ENCODE results near the gene PPP1R3C.

PPP1R3C gene

DNA sequence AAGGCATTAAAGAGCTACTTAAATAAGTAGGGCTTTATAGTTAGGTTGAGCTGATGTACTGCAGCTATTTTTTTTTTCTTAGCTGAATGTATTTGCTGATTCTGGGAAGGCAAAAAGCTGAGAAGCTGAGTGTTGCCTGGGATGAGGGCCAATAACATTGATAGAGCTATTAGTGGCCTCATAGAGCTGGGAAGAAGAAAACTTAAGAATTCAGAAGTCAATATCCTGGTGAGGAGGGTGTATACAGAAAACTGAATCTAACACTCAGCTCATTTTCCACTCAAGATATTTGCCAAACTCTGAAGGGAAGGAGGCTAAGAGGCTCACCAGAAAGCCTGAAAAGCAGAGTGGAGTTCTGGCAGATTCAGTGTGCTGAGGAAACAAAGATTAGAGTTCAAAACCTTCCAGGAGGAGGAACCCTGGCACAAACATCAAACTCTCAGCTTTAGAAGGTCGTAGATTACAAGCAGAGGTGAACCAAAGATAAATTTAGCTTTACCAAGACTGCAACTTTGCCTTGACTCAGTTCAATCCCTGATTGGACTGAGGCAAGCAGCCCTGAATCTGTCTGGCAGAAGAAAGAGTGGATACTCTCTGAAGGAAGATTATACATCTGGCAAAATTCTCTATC lies 11.3 kb downstream of the PPP1R3C start:
- Mint-ChIP-seq H3K4me3 (no peak overlapping the region), H3K27me3 (peaks cover 4% of the 10 kb centered on the region), H3K9me3 (peaks cover 5% of the 10 kb centered on the region), H3K27ac (no peak overlapping the region), H3K4me1 (ENCODE audit: low read depth) (no peaks in the 10 kb centered on the region), H3K36me3 (ENCODE audit: low read depth) (no peaks in the 10 kb centered on the region)
- intact Hi-C loops (cut with micrococcal nuclease) = no loop called here

DNA sequence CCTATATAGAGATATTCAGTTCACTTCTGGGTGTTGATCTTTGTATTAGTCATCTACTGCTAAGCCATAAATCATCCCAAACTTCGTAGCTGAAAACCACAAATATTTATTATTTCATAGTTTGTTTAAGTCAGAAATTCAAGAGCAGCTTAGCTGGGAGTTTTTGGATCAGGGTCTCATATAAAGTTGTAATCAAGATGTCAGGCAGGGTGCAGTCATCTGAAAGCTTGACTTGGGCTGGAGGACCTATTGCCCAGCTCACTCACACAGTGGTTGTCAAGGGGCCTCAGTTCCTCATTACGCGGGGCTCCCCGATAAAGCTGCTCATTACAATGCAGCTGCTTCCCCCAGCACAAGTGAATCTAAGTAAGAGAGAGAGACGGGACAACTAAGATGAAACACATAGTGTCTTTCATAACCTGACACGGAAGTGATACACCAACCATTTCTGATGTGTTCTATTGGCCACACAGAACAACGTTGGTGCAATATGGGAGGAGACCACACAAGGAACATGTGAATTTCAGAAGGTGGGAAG lies 15.7 kb downstream of the PPP1R3C start:
- Mint-ChIP-seq H3K4me3 (no peak overlapping the region), H3K4me1 (ENCODE audit: low read depth) (no peaks in the 10 kb centered on the region), H3K27ac (no peak overlapping the region), H3K36me3 (ENCODE audit: low read depth) (no peaks in the 10 kb centered on the region), H3K9me3 (no peaks in the 10 kb centered on the region), H3K27me3 (peaks cover 2% of the 10 kb centered on the region)
- intact Hi-C loops (cut with micrococcal nuclease) = no loop called here

DNA sequence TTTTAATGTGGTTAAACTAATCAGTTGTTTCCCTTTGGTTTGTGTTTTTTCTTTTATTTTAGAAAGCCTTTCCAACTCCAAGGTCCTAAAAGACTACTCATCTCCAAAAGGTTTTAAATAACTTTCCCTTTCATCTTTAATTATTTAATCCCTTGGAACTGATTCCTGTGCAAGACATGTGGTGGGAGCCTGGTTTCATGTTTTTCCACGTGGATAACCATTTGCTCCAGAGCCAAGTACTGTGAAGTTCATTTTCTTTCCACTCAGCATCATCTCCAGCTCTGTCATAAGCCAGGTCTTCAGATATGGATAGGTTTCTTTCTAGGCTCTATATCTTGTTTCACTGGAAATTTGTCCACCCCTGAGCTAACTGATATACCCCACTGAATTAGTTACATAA lies 16.7 kb downstream of the PPP1R3C start:
- H3K27me3 Mint-ChIP-seq = peaks cover 3% of the 10 kb centered on the region
- H3K4me1 Mint-ChIP-seq (ENCODE audit: low read depth) = no peaks in the 10 kb centered on the region
- no peak overlapping the region for H3K4me3 Mint-ChIP-seq
- no peaks in the 10 kb centered on the region for H3K36me3 Mint-ChIP-seq (ENCODE audit: low read depth)
- intact Hi-C loops (cut with micrococcal nuclease) = no loop called here
- no peak overlapping the region for H3K27ac Mint-ChIP-seq
- H3K9me3 Mint-ChIP-seq = no peaks in the 10 kb centered on the region

DNA sequence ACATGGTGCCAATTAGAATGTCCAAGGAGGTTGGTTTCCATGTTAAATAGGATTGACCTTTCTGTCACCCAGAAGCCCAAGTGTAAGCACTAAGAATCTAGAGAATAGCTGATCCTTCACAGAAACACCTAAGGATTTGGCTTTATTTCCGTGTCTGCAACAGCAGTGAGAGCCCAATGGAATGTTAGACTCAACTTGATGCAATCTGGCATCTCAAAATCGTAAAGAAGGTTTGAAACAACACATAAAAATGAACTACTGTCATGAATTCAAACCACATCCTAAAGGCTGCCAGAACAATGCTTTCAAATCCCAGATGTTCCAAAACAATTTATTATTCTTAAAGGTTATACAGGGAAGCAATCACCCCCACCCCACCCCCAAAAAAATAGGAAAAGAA lies 18.6 kb downstream of the PPP1R3C start:
- no peaks in the 10 kb centered on the region for H3K36me3 Mint-ChIP-seq (ENCODE audit: low read depth)
- no peaks in the 10 kb centered on the region for H3K9me3 Mint-ChIP-seq
- H3K27me3 Mint-ChIP-seq = peaks cover 3% of the 10 kb centered on the region
- H3K4me1 Mint-ChIP-seq (ENCODE audit: low read depth) = no peaks in the 10 kb centered on the region
- no peak overlapping the region for H3K27ac Mint-ChIP-seq
- no peak overlapping the region for H3K4me3 Mint-ChIP-seq
- intact Hi-C loops (cut with micrococcal nuclease) = no loop called here

DNA sequence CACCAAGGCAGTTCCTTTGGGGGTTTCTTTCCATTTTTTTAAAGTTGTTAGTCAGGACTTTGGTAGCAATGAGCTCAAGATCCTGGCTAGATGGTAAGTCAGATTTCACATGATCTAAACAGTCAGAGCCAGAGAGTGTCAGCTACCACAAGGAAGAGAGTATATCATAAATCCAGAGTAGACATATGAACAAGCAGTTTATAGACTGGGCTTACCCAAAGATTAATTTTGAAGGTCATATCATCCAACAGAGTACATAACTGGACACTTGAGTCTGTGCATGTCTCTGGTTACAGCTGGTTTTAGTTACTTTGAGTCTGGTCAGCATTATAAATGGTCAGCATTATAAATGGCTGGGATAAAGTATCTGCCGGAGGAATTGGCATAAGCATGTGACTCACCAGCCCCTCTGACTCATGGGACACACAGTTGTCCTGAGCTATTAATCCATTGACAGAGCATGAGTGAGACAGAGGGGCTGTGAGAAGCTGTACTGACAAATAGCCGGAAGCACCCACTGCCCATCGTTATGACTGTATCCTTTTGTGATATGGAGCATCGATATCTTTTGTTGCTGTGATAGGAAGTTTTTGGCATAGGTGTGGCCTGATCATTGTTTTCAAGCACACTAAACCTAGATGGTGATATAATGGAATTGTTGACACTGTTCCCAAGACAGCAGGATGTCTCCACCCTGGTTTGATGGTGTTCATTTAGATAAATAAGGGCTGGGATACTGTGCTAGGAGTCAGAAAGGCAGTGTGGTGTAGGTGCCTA lies 19.3 kb downstream of the PPP1R3C start:
- Mint-ChIP-seq H3K4me3 (no peak overlapping the region), H3K4me1 (ENCODE audit: low read depth) (no peaks in the 10 kb centered on the region), H3K27me3 (peaks cover 3% of the 10 kb centered on the region), H3K27ac (no peak overlapping the region), H3K9me3 (no peaks in the 10 kb centered on the region), H3K36me3 (ENCODE audit: low read depth) (no peaks in the 10 kb centered on the region)
- intact Hi-C loops (cut with micrococcal nuclease) = no loop called here

DNA sequence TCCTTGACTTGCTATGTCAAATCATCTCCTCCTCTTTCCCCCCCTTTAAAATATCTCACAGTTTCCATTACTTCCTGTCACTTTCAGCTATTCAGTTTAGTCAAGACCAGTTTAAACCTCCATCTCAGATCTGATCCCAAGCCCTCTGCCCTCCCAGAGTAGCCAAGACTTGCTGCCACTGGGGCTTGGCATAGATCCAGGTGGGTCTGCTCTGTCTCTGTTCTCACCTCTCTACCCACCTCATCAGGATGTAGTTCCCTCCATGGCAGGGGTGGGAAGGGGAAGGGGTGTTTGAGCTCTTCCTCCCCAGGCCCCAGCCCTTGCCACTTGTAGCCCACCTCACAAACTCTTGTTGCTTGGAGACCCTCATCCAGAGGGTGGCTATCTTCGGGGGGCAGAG lies 22.0 kb downstream of the PPP1R3C start:
- Mint-ChIP-seq H3K36me3 (ENCODE audit: low read depth) (no peaks in the 10 kb centered on the region), H3K4me1 (ENCODE audit: low read depth) (no peaks in the 10 kb centered on the region), H3K27me3 (peaks cover 1% of the 10 kb centered on the region), H3K9me3 (peaks cover 7% of the 10 kb centered on the region), H3K27ac (no peak overlapping the region), H3K4me3 (no peak overlapping the region)
- intact Hi-C loops (cut with micrococcal nuclease) = no loop called here

DNA sequence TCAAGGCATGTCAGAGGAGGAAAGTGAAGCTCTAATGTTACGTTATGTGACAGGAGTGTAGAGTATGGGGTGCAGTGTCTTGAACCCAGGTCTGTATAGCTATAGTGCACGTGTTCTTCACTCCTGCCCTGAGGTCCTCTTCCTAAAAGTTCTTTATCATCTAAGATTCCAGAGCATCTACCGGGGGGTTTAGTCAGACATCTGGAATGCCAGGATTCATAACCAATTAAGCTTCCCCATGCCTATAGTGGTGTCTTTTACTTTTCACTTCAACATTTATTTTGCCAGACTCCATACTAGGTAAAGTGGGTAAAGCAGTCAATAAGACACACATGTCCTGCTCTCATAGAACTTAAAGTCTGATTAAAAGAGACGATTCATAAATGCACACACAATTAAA lies 22.4 kb downstream of the PPP1R3C start:
- H3K9me3 Mint-ChIP-seq = peaks cover 11% of the 10 kb centered on the region
- peaks cover 1% of the 10 kb centered on the region for H3K27me3 Mint-ChIP-seq
- H3K4me1 Mint-ChIP-seq (ENCODE audit: low read depth) = no peaks in the 10 kb centered on the region
- no peak overlapping the region for H3K4me3 Mint-ChIP-seq
- intact Hi-C loops (cut with micrococcal nuclease) = no loop called here
- H3K36me3 Mint-ChIP-seq (ENCODE audit: low read depth) = no peaks in the 10 kb centered on the region
- no peak overlapping the region for H3K27ac Mint-ChIP-seq

DNA sequence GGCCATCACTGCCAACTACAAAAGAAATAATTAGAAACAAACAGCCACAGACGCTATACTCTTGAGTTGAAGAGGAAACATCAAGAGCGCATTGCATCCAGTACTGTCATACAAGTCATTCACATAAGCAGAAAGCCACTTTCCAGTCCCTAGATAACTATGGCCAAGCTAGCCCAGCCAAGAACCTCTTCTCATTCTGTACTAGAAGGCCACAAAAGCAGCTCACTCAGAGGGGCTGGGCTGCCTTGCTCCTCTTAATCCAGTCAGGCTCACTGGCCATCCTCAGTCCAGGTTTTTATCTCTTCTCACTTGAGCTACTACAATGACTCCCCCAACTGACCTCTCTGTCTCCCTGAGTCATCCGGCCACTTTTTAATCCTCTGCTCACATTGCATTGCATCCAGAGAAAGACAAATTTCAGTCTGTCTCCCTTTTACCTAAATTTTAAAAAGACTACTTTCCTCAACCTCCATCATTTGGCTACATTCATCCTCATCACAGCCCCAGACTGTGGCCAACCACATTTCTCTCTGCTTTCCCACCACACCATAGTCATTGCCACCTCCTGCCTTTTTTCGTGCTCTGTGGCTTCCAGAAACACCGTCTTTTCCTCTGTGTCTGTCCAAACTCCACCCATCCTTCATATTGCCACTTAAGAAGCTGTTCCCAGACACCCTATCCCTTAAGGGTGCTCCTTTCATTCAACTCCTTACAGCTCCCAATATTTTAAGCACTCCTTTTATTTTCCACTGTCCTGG lies 25.0 kb downstream of the PPP1R3C start:
- peaks cover 11% of the 10 kb centered on the region for H3K9me3 Mint-ChIP-seq
- peaks cover 1% of the 10 kb centered on the region for H3K27me3 Mint-ChIP-seq
- no peaks in the 10 kb centered on the region for H3K36me3 Mint-ChIP-seq (ENCODE audit: low read depth)
- H3K27ac Mint-ChIP-seq = no peak overlapping the region
- no peaks in the 10 kb centered on the region for H3K4me1 Mint-ChIP-seq (ENCODE audit: low read depth)
- intact Hi-C loops (cut with micrococcal nuclease) = no loop called here
- H3K4me3 Mint-ChIP-seq = no peak overlapping the region

DNA sequence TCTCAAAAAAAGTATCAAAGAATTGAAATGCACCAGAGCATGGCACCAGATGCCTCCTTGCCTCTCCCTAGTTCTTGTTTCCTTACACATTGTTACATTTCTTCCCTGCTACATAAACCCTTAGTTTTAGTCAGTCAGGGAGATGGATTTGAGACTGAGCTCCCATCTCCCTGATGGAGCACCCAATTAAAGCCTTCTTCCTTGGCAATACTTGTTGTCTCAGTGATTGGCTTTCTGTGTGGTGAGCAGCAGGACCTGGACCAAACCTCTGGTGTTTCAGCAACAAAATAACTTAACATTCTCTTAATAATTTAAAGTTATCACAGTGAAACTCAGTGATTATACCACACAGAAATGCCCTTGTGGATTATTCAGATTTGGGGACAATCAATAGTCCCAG lies 26.9 kb downstream of the PPP1R3C start:
- no peaks in the 10 kb centered on the region for H3K27me3 Mint-ChIP-seq
- intact Hi-C loops (cut with micrococcal nuclease) = no loop called here
- no peaks in the 10 kb centered on the region for H3K36me3 Mint-ChIP-seq (ENCODE audit: low read depth)
- no peak overlapping the region for H3K4me3 Mint-ChIP-seq
- peaks cover 11% of the 10 kb centered on the region for H3K9me3 Mint-ChIP-seq
- no peak overlapping the region for H3K27ac Mint-ChIP-seq
- H3K4me1 Mint-ChIP-seq (ENCODE audit: low read depth) = no peaks in the 10 kb centered on the region

DNA sequence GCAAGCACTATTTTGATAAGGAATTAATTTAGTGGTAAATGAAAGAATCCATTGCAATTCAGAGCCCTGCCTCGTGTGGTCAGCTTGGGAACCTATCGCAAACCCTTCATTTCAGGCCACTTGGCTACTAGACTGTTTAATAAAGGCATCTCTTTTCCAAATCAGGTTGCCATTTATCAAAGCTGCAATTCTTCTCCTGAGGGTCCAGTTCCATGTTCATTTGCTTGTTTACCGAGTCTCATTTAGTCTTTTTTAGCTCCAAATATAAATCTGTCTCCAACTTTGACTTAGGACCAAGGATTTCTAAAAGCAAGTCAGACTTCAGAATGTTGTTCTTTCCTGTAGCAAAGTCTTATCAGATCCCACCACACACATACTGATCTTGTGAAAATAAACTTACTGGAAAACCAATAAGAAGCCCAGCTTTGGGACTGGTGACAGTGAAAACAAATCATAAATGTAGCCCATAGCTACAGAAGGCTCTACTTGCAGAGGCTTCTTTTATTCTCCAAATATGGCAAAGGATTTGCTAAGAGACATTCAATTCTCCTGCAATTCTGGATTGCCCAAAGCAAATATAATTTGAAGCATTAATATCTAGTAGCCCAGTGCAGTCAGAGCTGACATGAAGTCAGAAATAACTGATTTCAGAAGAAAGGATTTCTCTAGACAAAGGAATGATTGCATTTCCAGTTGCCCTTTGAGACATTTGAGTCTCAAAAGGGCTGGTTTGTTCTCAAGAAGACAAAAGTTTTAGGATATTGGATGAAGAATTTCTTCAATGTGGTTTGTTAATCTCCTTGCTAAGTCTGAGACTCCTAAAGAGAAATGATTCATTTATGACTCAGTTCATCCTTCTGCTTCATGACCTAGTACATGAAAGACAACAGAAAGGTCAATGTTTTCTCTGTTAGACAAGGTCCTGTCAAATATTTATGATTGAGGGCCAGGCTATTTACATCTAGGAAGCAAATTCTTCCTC lies 28.0 kb downstream of the PPP1R3C start:
- Mint-ChIP-seq H3K4me1 (ENCODE audit: low read depth) (no peaks in the 10 kb centered on the region), H3K4me3 (no peak overlapping the region), H3K27me3 (no peaks in the 10 kb centered on the region), H3K36me3 (ENCODE audit: low read depth) (no peaks in the 10 kb centered on the region), H3K9me3 (peaks cover 11% of the 10 kb centered on the region), H3K27ac (no peak overlapping the region)
- intact Hi-C loops (cut with micrococcal nuclease) = no loop called here

DNA sequence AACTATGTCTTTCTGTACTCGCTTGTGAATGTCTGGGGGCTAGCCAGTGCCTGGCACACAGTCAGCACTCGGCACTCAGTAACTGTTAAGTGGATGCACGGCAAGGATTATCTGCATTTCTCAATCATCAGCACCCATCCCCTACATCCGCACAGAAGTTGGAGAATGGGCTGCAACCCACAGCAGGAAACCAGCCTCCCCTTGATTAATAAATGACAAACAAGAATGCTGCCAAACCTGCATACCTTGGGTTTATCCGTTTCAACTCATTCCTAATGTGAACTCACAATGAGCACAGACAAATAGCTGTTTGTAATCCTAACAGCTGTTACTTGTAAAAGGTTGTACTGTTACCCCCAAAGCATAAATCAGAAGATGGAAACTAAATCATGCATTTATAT lies 28.9 kb downstream of the PPP1R3C start:
- Mint-ChIP-seq H3K9me3 (peaks cover 11% of the 10 kb centered on the region), H3K4me1 (ENCODE audit: low read depth) (no peaks in the 10 kb centered on the region), H3K4me3 (no peak overlapping the region), H3K36me3 (ENCODE audit: low read depth) (no peaks in the 10 kb centered on the region), H3K27me3 (no peaks in the 10 kb centered on the region), H3K27ac (no peak overlapping the region)
- intact Hi-C loops (cut with micrococcal nuclease) = no loop called here

DNA sequence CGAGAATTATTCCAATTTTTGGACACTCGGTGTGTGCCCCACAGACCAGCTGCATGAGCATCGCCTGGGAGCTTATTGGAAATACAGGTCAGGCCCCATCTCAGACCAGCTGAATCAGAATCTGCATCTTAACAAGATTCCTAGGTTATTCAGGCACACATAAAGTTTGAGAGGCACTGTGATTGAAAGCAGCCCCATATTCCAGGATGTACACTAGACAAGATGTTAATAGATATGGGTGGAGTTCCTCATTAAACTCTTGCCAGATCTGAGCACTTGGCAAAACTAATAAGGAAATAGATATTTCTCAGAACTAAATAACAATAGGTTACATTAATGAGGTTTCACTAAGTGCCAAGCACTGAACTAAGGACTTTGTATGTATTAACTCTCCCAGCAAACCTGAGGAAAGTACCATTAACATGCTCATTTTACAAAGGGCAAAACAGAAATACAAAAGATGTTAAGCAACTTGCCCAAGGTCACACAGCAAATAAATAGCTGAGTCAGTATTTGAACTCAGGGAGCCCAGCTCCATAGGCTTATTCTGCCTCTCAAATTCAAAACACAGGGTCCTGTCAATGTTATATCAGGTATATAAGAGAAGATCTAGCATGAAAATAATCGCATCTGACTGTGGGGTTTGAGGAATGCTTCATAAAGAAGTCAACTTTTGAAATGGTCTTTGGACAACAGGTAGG lies 29.9 kb downstream of the PPP1R3C start:
- intact Hi-C loops (cut with micrococcal nuclease) = no loop called here
- H3K27ac Mint-ChIP-seq = no peak overlapping the region
- no peak overlapping the region for H3K4me3 Mint-ChIP-seq
- peaks cover 11% of the 10 kb centered on the region for H3K9me3 Mint-ChIP-seq
- no peaks in the 10 kb centered on the region for H3K27me3 Mint-ChIP-seq
- H3K4me1 Mint-ChIP-seq (ENCODE audit: low read depth) = no peaks in the 10 kb centered on the region
- H3K36me3 Mint-ChIP-seq (ENCODE audit: low read depth) = no peaks in the 10 kb centered on the region

DNA sequence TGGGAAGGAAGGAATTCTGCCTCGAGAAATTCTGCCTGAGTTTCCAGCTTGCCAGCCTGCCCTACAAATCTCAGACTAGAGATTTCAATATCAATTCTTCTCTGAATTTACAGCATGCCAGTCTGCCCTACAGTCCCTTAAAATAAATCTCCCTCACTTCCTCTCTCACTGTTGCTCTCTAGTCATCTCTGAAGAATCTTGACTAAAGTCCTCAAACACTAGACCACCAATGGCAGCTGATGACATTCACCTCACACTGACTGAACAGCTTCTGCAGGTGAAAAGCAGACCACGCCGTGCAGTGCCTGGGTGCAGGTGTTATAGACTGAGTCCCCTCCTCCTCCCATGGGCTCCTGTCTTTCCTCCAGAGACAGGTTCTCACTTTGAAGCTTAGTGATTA lies 30.4 kb downstream of the PPP1R3C start:
- no peak overlapping the region for H3K4me3 Mint-ChIP-seq
- no peaks in the 10 kb centered on the region for H3K27me3 Mint-ChIP-seq
- intact Hi-C loops (cut with micrococcal nuclease) = no loop called here
- no peaks in the 10 kb centered on the region for H3K4me1 Mint-ChIP-seq (ENCODE audit: low read depth)
- no peak overlapping the region for H3K27ac Mint-ChIP-seq
- peaks cover 11% of the 10 kb centered on the region for H3K9me3 Mint-ChIP-seq
- no peaks in the 10 kb centered on the region for H3K36me3 Mint-ChIP-seq (ENCODE audit: low read depth)
